Erythroblast (primary cell): ENCODE measurements around the gene CLDN10.

ENCODE experiments used
- GATA1 ChIP-seq: IDR thresholded peaks from 2 replicates; pipeline ENCODE4 v1.6.1; 2011; ENCODE audit warnings: low read depth, mild to moderate bottlenecking, control low read depth, low read length, moderate library complexity
- POLR2A ChIP-seq: IDR thresholded peaks from 2 replicates; pipeline ENCODE4 v1.6.1; 2011; ENCODE audit warnings: mild to moderate bottlenecking, low read length

DNA sequence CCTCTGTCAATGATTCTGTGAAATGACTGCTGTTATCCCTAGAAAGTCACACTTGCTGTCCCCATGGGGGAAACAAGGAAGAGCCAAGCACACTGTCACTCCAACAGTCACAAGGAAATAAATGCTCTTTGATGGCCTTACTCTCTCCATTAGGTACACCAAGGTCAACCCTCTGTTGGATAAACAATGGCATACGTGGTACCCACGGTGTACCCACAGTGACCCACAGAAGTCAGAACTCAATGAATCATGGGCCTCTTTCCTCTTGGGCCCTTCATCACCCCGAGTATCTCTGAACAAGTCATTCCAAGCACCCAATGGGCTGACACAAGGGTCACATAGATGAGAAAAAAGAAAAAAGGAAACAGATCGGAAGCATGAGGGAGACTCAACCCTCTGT, 76.6 kb downstream of the CLDN10 start:
- TF ChIP-seq POLR2A = no peak
- no peak for TF ChIP-seq GATA1
